Inferior parietal cortex (tissue), 1 donor: ENCODE results near the gene PID1.

Source experiments
- DNase-seq: peaks from one replicate; pipeline ENCODE4 v3.0.0-alpha.2; 2016; ENCODE audit errors: extremely low spot score

Gene PID1

GRCh38 chr2:229261599-229261998, 9.5 kb downstream of the PID1 start:
- no peak for DNase-seq

GRCh38 chr2:229261076-229261475, 10.0 kb downstream of the PID1 start:
- no peak for DNase-seq

GRCh38 chr2:229257985-229258384, 13.1 kb downstream of the PID1 start:
- no peak for DNase-seq

GRCh38 chr2:229256376-229256775, 14.7 kb downstream of the PID1 start:
- DNase-seq, result no peak

GRCh38 chr2:229254206-229254605, 16.9 kb downstream of the PID1 start:
- no peak for DNase-seq

- DNase-seq, result no peak
Measured at GRCh38 chr2:229252996-229253395, 18.1 kb downstream of the PID1 start.

GRCh38 chr2:229252280-229252679, 18.8 kb downstream of the PID1 start:
- no peak for DNase-seq

GRCh38 chr2:229249536-229249935, 21.6 kb downstream of the PID1 start:
- no peak for DNase-seq

GRCh38 chr2:229246334-229246733, 24.8 kb downstream of the PID1 start:
- DNase-seq, result no peak

GRCh38 chr2:229244975-229245374, 26.1 kb downstream of the PID1 start:
- no peak for DNase-seq

GRCh38 chr2:229243890-229244560, 27.1 kb downstream of the PID1 start:
- DNase-seq, result no peak

GRCh38 chr2:229240984-229241491, 30.0 kb downstream of the PID1 start:
- DNase-seq, result no peak

GRCh38 chr2:229239021-229239420, 32.1 kb downstream of the PID1 start:
- DNase-seq, result no peak

- DNase-seq, result no peak
Measured at GRCh38 chr2:229237270-229237669, 33.8 kb downstream of the PID1 start.

GRCh38 chr2:229235131-229235914, 35.8 kb downstream of the PID1 start:
- DNase-seq, result no peak

- no peak for DNase-seq
Measured at GRCh38 chr2:229231885-229232284, 39.2 kb downstream of the PID1 start.

GRCh38 chr2:229231328-229231868, 39.7 kb downstream of the PID1 start:
- no peak for DNase-seq

- DNase-seq, result no peak
Measured at GRCh38 chr2:229230911-229231310, 40.2 kb downstream of the PID1 start.

- no peak for DNase-seq
Measured at GRCh38 chr2:229230256-229230655, 40.8 kb downstream of the PID1 start.

- DNase-seq, result no peak
Measured at GRCh38 chr2:229226382-229226781, 44.7 kb downstream of the PID1 start.

- no peak for DNase-seq
Measured at GRCh38 chr2:229223107-229223506, 48.0 kb downstream of the PID1 start.

- no peak for DNase-seq
Measured at GRCh38 chr2:229221641-229222040, 49.4 kb downstream of the PID1 start.

- DNase-seq, result no peak
Measured at GRCh38 chr2:229220254-229220653, 50.8 kb downstream of the PID1 start.
